ENCODE data around the gene HSPA12B.

DNA sequence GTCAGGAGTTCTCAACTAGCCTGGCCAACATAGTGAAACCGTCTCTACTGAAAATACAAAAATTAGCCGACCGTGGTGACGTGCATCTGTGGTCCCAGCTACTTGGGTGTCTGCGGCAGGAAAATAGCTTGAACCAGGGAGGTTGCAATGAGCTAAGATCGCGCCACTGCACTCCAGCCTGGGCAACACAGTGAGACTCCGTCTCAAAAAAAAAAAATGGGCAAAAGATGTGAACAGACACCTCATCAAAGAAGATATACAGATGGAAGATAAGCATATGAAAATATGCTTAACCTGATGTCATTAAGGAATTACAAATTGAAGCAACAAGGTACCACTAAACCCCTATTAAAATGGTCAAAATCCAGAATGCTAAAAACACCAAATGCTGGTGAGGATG is 9.2 kb upstream of the HSPA12B start:
- TF ChIP-seq, protein P1, sequence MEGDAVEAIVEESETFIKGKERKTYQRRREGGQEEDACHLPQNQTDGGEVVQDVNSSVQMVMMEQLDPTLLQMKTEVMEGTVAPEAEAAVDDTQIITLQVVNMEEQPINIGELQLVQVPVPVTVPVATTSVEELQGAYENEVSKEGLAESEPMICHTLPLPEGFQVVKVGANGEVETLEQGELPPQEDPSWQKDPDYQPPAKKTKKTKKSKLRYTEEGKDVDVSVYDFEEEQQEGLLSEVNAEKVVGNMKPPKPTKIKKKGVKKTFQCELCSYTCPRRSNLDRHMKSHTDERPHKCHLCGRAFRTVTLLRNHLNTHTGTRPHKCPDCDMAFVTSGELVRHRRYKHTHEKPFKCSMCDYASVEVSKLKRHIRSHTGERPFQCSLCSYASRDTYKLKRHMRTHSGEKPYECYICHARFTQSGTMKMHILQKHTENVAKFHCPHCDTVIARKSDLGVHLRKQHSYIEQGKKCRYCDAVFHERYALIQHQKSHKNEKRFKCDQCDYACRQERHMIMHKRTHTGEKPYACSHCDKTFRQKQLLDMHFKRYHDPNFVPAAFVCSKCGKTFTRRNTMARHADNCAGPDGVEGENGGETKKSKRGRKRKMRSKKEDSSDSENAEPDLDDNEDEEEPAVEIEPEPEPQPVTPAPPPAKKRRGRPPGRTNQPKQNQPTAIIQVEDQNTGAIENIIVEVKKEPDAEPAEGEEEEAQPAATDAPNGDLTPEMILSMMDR (IDR thresholded peaks at IDR 0.05), result no peak
- TF ChIP-seq POLR2A (IDR thresholded peaks at IDR 0.05) (no peak), EP300 (IDR thresholded peaks at IDR 0.05) (no peak)
